H1 (cell line): Measurements from ENCODE around the gene PNPLA8. TPM values are rescaled to one million over a fixed set of nuclear protein-coding genes. Genes with fewer than 3 reads are reported as not detected.

Experiments
- CTCF ChIP-seq, 3 experiments: IDR thresholded peaks; 1 replicate in 2 of 3; 2 replicates in 1 of 3; pipeline versions ENCODE4 v1.5.1 to v1.6.1; 2011; ENCODE audit warnings: low read length in 3 of 3, mild to moderate bottlenecking in 3 of 3, inconsistent platforms in 2 of 3, low read depth in 1 of 3, moderate library complexity in 1 of 3; ENCODE audit not compliant: insufficient read depth in 1 of 3; ENCODE audit errors: control extremely low read depth in 1 of 3
- KDM4A ChIP-seq: IDR thresholded peaks from one replicate; pipeline ENCODE4 v1.7.1; 2012; ENCODE audit warnings: low read depth, mild to moderate bottlenecking, moderate library complexity, low read length, inconsistent platforms; ENCODE audit not compliant: severe bottlenecking
- polyA plus RNA-seq, 7 experiments: library from polyadenylated mRNA; depleted of rRNA in 3 of 7; stranded (reverse) in 5 of 7; unstranded in 2 of 7; fragments of >200 nt in 5 of 7; fragments of 200-250 nt in 2 of 7; gene quantifications; 1 replicate in 5 of 7; 2 replicates in 1 of 7; 4 replicates in 1 of 7; pipeline versions ENCODE4 v1.2.1 to v1.2.3, GENCODE V29; 2011 to 2013; ENCODE audit warnings: missing spikeins in 2 of 7, mixed read lengths in 2 of 7
- total RNA-seq: library from RNA; stranded (reverse); fragmentation: NEBNext Ultra II Directional; extraction: Animal tissue kit (Norgen Biotek cat#: 25700); gene quantifications from 2 replicates; pipeline ENCODE4 v1.2.1, GENCODE V29; 2021

PNPLA8 gene
- total and polyA plus RNA-seq, 2 of the 8 experiments (the other 6 are each of a cell fraction or from before 2014, with no cell fraction given) = 3.8 to 11.2 TPM

GRCh38 chr7:108430664-108431063 is 95.3 kb downstream of the PNPLA8 start (continued):
- TF ChIP-seq CTCF (IDR thresholded peaks at IDR 0.05; ENCODE audit: control extremely low read depth in 1 of 3, insufficient read depth in 1 of 3, low read depth in 1 of 3, low read length in 3 of 3) = no peak
- TF ChIP-seq KDM4A = no peak
